Activated T-cell treated with anti-CD3 and anti-CD28 coated beads, Interleukin-2, amount 50 U/mL, for 24 hours (primary cell): ENCODE data around the gene JAKMIP2.
"Not testable (repeated sequence)": the region's sequence is repeated elsewhere in the genome, so short reads cannot be mapped to it uniquely, and the experiment has no call there.

Experiments used
- DNase-seq: peaks from one replicate; pipeline ENCODE4 v3.0.0-alpha.2; 2020
- H3K27ac Mint-ChIP-seq: 2 replicates; pipeline ENCODE4 v1.8.0; 2020; ENCODE audit warnings: mild to moderate bottlenecking, mixed read lengths
- H3K27me3 Mint-ChIP-seq: 2 replicates; pipeline ENCODE4 v1.8.0; 2020; ENCODE audit warnings: mixed read lengths
- H3K36me3 Mint-ChIP-seq: 2 replicates; pipeline ENCODE4 v1.8.0; 2020; ENCODE audit warnings: low read depth, mixed read lengths
- H3K4me1 Mint-ChIP-seq: 2 replicates; pipeline ENCODE4 v1.8.0; 2020; ENCODE audit warnings: low read depth, mixed read lengths
- H3K4me3 Mint-ChIP-seq: 2 replicates; pipeline ENCODE4 v1.8.0; 2020; ENCODE audit warnings: mild to moderate bottlenecking, moderate library complexity, mixed read lengths
- H3K9me3 Mint-ChIP-seq: 2 replicates; pipeline ENCODE4 v1.8.0; 2020; ENCODE audit warnings: mixed read lengths

Gene JAKMIP2

DNA sequence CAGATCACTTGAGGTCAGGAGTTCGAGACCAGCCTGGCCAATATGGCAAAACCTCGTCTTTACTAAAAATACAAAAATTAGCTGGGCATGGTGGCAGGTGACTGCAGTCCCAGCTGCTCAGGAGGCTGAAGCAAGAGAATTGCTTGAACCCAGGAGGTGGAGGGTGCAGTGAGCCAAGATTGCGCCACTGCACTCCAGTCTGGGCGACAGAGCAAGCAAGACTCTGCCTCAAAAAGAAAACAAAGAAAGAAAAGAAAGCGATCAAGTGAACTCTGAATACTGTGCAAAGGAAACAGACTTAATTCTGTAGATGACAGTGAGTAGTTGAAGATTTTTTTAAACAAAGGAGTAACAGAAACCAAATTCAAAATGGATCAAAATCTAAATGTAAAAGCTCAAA lies 228.7 kb downstream of the JAKMIP2 start:
- H3K4me3 Mint-ChIP-seq, H3K36me3 Mint-ChIP-seq, H3K9me3 Mint-ChIP-seq, H3K27ac Mint-ChIP-seq, H3K4me1 Mint-ChIP-seq, H3K27me3 Mint-ChIP-seq, DNase-seq: not testable (repeated sequence)

DNA sequence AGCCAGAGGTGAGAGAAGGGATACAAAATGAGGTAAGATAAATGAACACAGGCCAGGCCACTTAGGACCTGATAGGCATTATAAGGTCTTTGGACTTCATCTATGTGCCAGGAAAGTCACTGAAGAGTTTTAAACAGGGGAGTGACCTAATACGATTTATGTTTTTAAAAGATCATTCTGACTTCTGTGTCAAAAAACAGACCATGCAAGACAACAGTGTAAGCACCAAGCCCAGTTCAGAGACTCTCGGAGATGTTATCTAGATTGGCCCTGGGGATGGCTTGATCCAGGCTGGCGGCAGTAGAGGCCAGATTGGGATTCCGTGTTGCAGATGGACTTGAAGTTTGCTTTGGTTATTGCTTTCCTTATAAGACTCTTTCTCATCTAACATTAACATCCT lies 229.6 kb downstream of the JAKMIP2 start:
- no peaks in the 10 kb centered on the region for H3K36me3 Mint-ChIP-seq
- no peak for DNase-seq
- peaks cover 3% of the 10 kb centered on the region for H3K27me3 Mint-ChIP-seq

DNA sequence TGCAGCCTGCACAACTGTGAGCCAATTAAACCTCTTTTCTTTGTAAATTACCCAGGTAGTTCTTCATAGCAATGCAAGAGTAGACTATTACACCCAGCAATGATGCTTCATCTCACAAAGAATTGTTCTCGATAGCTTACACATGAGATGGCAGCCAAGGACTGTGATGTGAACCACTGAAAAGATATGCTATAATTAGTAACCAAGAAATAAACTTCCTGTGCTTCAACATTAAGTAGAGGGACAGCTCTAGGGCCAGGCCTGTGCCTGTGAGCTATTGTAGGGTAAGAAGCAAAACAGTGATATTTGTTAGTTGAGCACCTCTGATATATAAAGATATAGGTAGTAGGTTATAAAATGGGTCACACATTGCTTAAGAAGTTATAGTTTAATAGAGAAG lies 230.9 kb downstream of the JAKMIP2 start:
- H3K4me1 Mint-ChIP-seq: no peaks in the 10 kb centered on the region

More for the DNA sequence above, 229.6 kb downstream of the JAKMIP2 start:
- Mint-ChIP-seq H3K9me3 (peaks cover 2% of the 10 kb centered on the region), H3K4me3 (no peak overlapping the region), H3K27ac (no peak overlapping the region), H3K4me1 (no peaks in the 10 kb centered on the region)

DNA sequence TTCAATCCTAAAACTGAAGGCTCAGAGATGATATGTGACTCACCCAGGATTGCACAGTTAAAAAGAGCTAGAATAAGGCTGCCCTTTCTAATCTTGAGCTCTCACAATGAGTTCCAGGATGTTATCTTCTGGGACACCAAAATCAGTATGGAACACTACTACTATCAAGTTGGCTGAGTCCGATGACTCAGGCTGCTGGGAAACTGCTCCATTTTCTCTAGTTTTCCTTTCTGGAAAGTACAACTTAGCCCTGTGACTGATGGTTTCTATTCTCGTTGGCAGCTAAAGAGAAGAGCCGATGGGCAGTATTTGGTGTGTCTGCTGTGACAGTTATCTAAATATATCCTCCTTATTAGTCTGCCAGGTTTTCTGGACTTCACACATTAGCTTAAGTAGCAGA lies 234.8 kb downstream of the JAKMIP2 start:
- Mint-ChIP-seq H3K4me1 (no peaks in the 10 kb centered on the region), H3K36me3 (no peaks in the 10 kb centered on the region), H3K9me3 (peaks cover 2% of the 10 kb centered on the region), H3K27me3 (peaks cover 7% of the 10 kb centered on the region), H3K4me3 (no peak overlapping the region), H3K27ac (no peak overlapping the region)
- DNase-seq: no peak

More for the DNA sequence above, 230.9 kb downstream of the JAKMIP2 start:
- Mint-ChIP-seq H3K36me3 (no peaks in the 10 kb centered on the region), H3K9me3 (peaks cover 2% of the 10 kb centered on the region), H3K27ac (no peak overlapping the region), H3K4me3 (no peak overlapping the region), H3K27me3 (peaks cover 3% of the 10 kb centered on the region)
- no peak for DNase-seq

DNA sequence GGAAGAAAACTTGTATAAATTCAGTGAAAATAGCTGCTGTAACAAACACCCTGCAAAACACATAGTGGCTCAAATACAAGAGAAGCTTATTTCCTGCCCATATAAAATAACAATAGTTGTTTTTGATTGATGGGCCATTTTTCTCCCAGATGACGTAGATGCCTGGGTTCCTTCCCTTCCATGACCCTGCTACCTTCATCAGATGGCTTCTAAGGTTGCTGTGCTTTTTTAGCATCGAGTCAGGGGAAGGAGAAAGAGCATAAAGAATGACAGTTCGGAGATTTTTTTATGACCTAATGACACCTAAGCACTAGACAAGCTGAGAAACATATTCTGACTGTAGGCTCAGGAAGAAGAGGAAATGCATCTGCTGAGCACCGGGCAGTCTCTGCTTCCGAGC lies 238.0 kb downstream of the JAKMIP2 start:
- no peak for DNase-seq
- Mint-ChIP-seq H3K4me1 (no peaks in the 10 kb centered on the region), H3K27ac (no peak overlapping the region), H3K27me3 (peaks cover 7% of the 10 kb centered on the region), H3K4me3 (no peak overlapping the region), H3K9me3 (peaks cover 2% of the 10 kb centered on the region), H3K36me3 (no peaks in the 10 kb centered on the region)

DNA sequence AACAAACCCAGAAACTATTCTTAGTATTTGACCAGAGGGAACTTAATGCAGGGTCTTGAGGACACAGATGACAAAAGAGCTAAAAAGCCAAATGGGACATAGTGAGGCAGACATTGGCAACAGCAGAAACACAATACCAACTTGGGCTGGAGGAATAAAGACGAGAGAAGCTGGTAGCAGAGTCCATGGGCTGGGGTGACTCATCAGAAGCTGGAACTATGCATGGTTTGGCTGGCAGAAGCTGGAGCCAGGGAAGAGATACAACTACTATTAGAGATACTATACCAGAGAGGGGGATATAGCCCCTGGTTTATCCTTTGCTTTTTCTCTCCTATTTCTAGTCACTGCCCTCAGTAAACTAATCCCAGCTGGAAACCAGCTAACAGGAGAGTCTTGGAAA lies 243.5 kb downstream of the JAKMIP2 start:
- Mint-ChIP-seq H3K27ac (no peak overlapping the region), H3K4me1 (no peaks in the 10 kb centered on the region), H3K27me3 (no peaks in the 10 kb centered on the region), H3K9me3 (no peaks in the 10 kb centered on the region), H3K4me3 (no peak overlapping the region), H3K36me3 (no peaks in the 10 kb centered on the region)
- DNase-seq: no peak

DNA sequence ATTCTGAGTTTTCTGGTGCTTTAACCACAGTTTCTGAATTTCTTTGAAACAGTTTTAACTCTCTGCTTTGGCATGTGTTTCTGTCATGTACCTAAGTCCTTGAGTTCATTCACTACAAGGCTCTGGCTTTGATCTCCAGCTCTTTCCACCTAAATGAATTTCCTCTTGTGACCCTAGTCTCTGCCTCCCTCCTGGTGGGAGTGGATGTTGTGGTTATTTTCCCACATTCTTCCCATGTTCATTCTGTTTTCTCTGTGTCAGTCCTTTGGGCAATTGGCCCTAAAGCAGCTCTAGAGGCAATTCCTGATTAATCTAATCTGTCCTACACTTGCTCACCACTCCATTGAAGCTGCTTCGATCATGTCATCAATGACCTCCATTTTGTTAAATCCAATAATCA lies 244.3 kb downstream of the JAKMIP2 start:
- H3K36me3 Mint-ChIP-seq: no peaks in the 10 kb centered on the region
- DNase-seq: no peak
- H3K27me3 Mint-ChIP-seq: no peaks in the 10 kb centered on the region
- H3K4me1 Mint-ChIP-seq: no peaks in the 10 kb centered on the region
- H3K9me3 Mint-ChIP-seq: no peaks in the 10 kb centered on the region
- no peak overlapping the region for H3K4me3 Mint-ChIP-seq
- H3K27ac Mint-ChIP-seq: no peak overlapping the region
